Erythroblast (primary cell): ENCODE results near the gene AMPH.
"Not testable (repeated sequence)": the region's sequence is repeated elsewhere in the genome, so short reads cannot be mapped to it uniquely, and the experiment has no call there.

Experiments
- DNase-seq, 2 experiments: peaks; one replicate each; lab custom pipeline; 2025; lab: John Stamatoyannopoulos, UW
- GATA1 ChIP-seq: IDR thresholded peaks from 2 replicates; pipeline ENCODE4 v1.6.1; 2011; ENCODE audit warnings: low read depth, mild to moderate bottlenecking, control low read depth, low read length, moderate library complexity
- POLR2A ChIP-seq: IDR thresholded peaks from 2 replicates; pipeline ENCODE4 v1.6.1; 2011; ENCODE audit warnings: mild to moderate bottlenecking, low read length

The AMPH gene

DNA sequence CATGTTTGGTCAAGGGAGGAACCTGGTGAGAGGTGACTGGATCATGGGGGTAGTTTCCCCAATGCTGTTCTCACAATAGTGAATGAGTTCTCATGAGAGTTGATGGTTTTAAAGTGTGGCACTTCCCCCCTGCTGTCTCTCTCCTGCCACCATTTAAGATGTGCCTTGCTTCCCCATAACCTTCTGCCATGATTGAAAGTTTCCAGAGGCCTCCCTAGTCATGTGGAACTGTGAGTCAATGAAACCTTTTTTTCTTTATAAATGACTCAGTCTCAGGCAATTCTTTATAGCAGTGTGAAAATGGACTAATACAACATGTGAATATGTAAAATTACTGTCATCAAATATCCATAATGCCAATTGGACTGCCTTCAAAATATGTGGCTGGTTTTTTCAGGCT, 192.2 kb downstream of the AMPH start:
- TF ChIP-seq POLR2A, result no peak
- TF ChIP-seq GATA1, result no peak
- DNase-seq, result no peak

DNA sequence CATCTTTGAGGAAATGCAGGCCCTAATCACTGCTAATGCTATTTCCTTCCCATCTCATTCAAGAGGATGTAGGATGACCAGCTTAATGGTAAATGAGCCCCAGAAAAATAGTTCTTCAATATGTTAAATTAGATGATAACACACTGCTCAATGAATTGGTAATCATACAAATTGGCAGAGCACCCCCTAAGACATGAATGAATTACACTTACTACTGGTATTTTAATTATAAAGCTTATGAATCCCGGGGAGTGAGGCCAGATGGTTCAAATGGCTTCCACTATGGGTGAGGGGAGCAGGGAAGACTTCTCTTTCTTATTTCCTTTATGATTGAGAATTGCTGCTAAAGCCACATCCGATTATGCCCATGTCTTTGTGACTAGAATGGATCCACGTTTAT, 198.5 kb downstream of the AMPH start:
- no peak for TF ChIP-seq GATA1
- TF ChIP-seq POLR2A, result no peak
- DNase-seq, result no peak

DNA sequence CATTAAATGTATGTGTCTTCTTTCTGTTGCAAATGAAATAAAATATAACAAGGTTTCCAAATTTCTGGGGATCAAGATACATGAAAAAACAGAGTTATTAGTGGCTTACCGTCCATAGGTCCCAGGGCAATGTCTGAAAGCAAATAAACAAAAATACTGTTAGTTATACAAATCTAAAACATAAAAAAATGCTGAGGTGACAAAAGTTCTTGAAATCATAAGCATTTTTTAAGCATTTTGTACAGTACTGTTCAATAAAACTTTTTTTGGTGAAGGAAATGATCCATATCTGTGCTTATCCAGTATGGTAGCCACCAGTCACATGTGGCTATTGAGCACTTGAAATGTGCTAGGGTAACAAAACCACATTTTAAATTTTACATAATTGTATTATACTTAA, 199.1 kb downstream of the AMPH start:
- no peak for TF ChIP-seq POLR2A
- TF ChIP-seq GATA1, result no peak
- DNase-seq, result no peak

DNA sequence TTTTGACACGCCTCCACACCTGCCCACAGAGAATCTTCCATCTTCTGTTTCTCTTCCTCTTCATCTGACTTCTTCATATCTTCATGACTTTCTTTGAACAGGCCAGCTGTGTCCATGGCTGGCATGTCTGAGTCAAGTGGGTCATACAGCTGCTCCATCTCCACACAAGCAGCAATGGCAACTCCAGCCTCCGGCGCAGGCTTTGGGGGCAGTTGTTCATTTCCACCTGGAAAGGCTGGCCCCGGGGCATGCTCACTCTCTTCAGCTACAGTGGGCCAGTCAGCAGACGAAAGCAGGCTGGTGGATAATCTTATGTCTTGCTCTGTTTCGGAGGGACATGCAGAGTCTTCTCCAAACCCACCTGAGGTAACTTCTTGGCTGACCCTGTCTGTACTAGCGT, 202.1 kb downstream of the AMPH start:
- DNase-seq, result no peak

DNA sequence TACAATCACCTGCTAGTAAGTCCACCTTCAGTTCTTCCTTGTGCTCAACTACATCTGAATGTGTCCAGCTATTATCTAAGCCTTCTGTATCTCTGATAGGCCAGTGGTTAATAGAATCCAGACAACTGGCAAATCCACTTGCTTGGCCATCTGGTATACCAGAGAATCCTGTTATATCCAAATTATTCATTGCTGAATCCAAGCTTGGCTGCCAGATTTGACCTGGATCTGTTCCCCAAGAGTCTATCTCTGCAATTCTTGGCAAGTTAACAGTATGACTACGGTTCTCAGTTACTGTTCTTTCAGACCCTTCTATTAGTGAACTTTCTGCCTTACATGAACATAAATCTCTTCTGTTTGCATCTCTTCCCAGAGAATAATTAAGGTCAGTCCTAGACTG, 203.1 kb downstream of the AMPH start:
- no peak for DNase-seq

More for the DNA sequence above, 202.1 kb downstream of the AMPH start:
- no peak for TF ChIP-seq POLR2A
- no peak for TF ChIP-seq GATA1

DNA sequence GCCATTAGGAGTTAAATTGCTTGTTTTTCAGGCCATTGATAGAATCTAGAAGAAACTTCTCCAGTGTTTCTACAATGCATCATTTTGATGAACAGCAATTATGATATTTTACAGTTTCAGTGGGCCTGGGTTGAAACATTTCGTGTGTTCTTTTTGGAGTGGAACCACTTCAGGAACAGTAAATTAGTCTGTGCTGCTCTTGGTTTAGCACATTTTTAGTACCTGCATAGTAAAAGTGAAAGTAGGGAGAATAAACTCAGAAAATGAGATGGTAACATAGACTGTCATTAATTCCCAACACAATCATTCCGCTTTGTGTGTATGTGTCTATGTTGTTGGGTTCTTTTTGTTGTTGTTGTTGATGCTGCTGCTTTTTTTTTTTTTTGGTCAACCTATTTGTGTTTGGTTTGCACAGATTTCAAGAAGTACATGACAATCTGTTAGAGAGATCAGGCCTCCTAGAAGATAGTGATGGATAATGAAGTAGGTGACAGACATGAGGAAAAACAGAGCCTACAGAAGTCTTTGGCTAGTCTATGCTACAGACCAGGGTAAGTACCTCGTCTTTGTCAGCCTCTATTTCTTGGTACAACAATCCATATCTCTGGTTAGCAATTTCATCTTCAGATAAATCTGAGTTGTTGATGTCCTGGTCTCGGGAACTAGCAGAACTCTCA, 203.8 kb downstream of the AMPH start:
- TF ChIP-seq GATA1, result no peak
- no peak for TF ChIP-seq POLR2A

More for the DNA sequence above, 203.1 kb downstream of the AMPH start:
- no peak for TF ChIP-seq GATA1
- TF ChIP-seq POLR2A, result no peak

DNA sequence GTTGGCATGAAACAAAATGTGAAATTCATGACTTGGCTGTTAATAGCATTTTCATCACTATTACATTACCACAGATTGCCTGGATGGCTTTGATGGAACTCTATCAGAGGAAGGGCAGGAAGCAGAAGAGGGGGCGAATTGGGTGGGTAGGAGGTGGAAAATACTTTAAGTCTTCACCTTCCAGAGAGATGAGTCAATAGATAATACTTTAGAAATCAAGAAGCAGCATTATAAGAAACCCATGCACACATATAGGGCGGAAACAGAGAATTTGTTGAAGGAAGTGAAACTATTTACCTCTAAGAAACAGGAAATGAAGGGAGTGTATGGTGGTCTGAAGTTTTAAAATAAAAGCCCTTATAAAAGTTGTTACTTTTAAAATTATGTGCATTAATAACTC, 205.7 kb downstream of the AMPH start:
- DNase-seq, result no peak
- no peak for TF ChIP-seq POLR2A
- no peak for TF ChIP-seq GATA1

More for the DNA sequence above, 203.8 kb downstream of the AMPH start:
- DNase-seq, result no peak

DNA sequence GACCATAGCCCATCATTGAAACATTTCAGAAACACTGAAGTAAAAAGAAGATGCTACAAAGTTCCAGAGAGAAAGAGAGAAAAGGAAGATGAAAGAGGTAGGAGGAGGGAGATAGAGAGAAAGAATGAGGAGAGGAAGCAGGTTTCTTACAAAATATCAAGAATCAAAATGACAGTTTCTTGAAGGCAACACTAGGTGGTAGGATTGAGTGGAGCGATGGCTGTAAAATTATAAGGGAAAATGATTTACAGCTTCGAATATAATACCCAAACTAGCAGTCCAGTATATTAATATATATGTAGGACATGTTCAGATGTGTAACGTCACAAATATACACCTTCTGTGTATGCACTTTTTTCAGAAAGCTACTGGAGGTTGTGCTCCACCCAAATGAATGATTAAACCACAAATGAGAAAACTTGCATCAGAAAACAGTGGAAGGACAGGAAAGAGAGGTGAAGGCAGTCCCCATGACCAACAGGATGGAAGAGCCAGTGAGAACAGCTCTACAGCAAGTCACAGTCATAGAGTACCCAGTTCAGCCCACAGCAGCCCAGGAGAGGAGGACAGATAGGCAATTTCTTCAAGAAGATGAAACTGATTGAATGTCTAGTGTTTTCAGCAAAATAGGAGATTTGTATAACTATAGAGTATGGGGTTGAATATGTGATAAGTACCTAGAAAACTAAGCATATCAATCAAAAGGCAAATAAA, 206.3 kb downstream of the AMPH start:
- DNase-seq, result no peak
- no peak for TF ChIP-seq POLR2A
- TF ChIP-seq GATA1, result no peak

DNA sequence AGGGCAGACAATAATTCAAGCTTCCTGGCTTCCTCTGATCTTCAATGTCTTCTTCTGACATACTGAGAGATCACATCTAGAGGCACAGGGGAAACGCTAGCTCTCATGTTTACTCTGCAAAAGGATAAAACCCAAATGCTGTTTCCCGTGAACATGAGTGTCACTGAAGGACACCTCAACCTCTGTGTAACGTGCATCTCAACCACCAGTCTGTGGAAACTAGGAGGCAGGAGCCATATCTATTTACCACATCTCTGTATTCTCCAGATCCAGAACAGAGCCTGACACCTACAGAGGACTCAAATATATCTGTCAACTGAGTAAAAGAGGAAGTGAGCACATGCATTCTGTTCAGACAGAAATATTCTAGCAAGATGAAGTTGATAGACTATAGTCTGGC, 217.4 kb downstream of the AMPH start:
- peak in 1 of 2 experiments; percentile 3 for DNase-seq
- no peak for TF ChIP-seq GATA1
- TF ChIP-seq POLR2A, result no peak

DNA sequence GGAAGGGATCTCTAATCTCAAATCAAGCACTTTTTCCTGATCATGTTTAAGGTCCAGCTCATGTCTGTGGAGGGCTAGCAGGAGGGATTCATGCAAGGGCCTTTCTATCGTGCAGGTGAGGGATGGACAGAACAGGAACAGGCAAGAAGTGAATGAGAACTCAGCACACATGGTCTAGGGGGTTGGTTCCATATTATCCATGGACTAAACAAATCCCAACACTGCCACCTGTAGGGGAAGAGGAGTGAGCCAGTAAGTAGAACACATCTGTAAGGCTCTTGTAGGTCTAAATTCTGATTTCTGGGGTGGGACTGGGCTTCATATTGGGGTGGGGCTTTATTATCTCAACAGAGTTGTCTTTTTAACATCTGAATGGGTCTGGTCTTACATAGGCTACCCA, 219.8 kb downstream of the AMPH start:
- peak; percentile 6 to 15 for DNase-seq
- TF ChIP-seq GATA1 (no peak), POLR2A (no peak)

DNA sequence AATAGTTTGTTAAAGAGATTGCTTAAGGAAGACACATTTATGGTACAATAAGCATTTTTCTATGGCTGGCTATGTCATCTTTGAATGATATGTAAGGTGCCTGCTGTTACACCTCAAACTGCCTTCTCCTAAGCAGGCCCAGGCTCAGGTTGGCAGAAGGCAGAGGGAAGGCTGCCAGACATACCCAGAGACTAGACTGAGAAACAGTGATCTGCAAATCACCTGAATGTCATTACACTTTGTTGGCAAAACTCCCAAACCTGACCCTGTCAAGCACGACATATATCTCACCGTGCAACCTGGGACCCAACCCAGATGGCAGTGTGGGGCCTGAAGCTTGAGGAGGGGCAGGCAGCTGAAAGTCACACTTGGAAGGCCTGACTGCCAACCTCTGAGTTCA, 221.1 kb downstream of the AMPH start:
- no peak for DNase-seq
- TF ChIP-seq POLR2A (no peak), GATA1 (no peak)

DNA sequence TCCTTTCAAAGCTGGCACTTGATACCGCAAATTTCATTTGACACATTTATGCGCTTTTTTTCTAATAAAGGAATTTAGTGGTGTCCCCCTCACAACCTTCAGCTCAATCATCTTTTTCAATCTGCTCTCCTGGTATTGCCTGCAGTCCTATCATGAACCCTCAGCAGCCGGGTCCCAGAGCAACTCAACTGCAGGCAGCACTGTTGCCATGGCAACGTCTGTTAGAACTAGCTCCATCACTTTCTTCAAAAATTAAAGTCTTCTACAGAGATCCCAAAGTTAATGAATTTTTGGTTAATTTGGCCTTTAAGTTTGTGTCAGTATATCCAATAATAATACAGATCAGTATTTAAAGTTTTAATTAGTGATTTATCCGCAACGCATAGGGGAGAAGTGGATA, 221.6 kb downstream of the AMPH start:
- TF ChIP-seq POLR2A (no peak), GATA1 (no peak)
- no peak for DNase-seq

DNA sequence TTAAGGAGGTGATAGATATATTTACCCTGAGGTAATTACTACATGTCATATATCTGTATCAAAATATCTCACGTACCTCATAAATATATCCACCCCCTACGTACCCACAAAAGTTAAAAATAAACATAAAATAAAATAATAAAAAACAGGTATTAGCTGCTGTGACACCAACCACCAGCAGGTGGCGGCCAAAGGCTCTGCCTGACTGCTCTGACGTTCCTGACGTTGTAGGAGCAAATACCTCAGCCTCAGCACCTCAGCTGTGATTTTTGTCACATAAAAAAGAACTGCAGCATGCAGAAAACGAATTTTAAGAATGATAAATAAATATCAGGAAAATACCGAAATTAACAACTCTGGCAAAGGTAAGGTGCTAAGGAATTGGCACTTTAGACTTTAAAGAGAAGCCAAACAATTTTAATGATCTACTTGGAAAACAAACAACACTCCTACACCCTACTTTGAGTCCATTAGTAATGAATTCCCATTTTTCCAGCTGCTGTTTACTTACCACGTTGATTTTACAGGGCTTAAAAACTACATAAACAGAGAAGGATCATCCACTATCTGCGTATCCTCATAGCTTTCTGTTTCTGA, 232.3 kb downstream of the AMPH start:
- TF ChIP-seq POLR2A (no peak), GATA1 (no peak)
- DNase-seq, result peak; percentile 37 to 62

DNA sequence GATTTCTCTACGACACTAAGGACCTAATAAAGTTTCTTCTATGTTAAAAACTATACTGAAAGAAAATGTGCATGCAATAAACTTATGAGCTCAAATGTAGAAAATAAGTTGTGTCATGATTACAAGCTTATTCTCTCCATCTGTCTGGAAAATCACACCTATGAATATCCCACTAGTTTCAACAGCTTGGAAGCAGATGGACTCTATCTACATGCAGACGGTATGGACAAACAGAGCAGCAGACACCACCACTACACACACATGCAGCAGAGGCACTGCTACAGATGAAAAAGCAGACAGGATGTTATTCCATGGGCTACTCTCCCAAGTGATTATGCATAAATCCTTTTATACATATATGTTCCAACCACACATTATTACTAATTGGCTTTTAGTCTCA, 234.3 kb downstream of the AMPH start:
- DNase-seq, result no peak
- TF ChIP-seq GATA1 (no peak), POLR2A (no peak)

DNA sequence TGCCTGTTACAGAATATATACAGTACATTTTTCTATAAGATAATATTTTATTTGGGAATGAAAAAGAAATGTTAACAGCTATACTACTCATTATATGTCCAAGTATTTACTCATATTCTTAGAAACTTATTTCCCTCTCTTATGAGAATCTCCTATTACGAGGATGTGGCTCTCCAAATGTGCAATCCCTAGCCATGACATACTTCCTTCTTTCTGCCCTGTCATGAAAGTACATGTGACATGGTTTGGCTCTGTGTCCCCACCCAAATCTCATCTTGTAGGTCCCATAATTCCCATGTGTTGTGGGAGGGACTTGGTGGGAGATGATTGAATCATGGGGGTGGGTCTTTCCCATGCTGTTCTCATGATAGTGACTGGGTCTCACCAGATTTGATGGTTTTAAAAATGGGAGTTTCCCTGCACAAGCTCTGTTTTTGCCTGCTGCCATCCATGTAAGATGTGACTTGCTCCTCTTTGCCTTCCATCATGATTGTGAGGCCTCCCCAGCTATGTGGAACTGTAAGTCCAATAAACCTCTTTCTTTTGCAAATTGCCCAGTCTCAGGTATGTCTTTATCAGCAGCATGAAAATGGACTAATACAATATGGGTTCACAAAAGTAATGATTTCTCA, 235.1 kb downstream of the AMPH start:
- not testable (repeated sequence) for DNase-seq
